HG02852 (cell line): ENCODE results near the gene NRROS.
"Not testable (repeated sequence)": the region's sequence is repeated elsewhere in the genome, so short reads cannot be mapped to it uniquely, and the experiment has no call there.

ENCODE experiments used
- ATAC-seq: cut with Tn5 transposase; IDR thresholded peaks from one replicate; pipeline ENCODE4 v1.9.1; 2021; ENCODE audit warnings: mild to moderate bottlenecking, moderate library complexity; ENCODE audit not compliant: unreplicated experiment

The NRROS gene

GRCh38 chr3:196624067-196624790, 15.3 kb upstream of the NRROS start:
- peak; percentile 65 for ATAC-seq

GRCh38 chr3:196624907-196625306, 14.6 kb upstream of the NRROS start:
- no peak for ATAC-seq

DNA sequence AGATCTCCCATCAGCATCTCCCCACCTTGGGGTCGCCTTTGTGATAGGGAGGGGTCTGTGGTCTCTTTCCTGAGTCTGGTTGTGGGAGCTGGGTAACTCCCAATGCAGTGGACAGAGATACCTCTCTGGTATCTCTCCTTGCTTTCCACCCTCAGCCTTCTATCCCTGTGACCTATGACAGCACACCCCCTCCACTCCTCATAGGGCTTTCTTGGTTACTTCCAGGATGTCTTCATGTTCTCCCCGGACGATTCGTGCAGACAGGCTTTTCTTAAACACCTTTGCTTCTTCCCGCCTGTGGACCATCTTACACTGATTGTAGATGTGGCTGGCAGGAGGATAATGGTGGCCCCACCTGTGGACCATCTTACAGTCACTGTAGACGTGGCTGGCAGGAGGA, 14.2 kb upstream of the NRROS start:
- no peak for ATAC-seq

- ATAC-seq, result no peak
Measured at GRCh38 chr3:196627918-196628231, 11.6 kb upstream of the NRROS start.

DNA sequence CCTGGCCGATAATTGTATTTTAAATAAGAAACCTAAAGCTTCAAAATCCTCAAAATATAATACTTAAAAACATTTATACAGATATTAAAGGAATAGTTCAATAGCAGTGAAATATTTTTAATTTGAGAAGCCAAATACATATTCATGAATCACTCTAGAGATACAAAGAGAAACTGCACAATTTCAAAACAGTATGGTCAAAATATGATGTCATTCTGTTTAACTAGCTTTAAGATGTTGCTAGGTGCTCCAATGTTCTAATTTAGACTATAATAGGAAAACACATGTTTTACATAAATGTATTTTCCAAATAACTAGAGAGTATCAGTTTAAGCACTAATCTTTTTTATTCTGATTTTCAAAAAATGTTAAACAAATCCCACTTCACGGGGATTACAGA, 10.3 kb upstream of the NRROS start:
- no peak for ATAC-seq

- ATAC-seq, result no peak
Measured at GRCh38 chr3:196631682-196632045, 7.8 kb upstream of the NRROS start.

DNA sequence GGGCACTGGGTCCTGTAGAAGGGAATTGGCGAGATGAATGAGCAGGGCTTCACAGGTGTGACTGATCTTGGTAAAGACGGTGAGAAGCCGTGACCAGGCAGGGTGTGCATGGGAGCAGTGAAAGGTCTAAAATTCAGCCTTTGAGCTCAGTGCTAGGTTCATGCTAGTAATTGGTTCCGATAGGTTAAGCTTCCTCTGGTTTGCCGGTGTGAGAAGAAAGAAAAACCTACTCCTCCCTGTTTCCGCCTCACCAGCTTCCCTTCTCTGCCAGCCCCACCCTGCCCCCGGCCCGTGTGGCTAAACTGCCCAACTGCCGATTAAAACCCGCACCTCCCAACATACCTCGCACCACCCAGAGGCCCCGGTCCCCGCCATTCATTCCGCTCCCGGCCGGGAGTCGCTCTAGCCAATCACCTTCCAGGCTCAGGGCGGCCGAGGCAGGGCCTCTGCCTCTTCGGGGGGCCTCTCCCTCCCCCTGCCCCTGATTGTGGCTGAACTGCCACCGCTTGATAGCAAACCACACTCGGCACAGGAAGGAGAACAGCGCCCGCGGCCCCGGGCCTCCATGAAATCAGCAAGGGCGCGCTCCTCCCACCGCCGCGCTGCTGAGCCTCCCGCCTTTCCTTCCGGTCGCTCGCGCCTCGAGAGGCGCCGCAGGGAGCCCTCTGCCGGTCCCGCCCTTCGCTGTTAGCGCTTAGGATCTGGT, 7.3 kb upstream of the NRROS start:
- peak; percentile 77 for ATAC-seq

- ATAC-seq, result no peak
Measured at GRCh38 chr3:196633555-196634151, 5.8 kb upstream of the NRROS start.

- ATAC-seq, result no peak
Measured at GRCh38 chr3:196634224-196634623, 5.3 kb upstream of the NRROS start.

GRCh38 chr3:196634829-196635228, 4.7 kb upstream of the NRROS start:
- ATAC-seq, result no peak

DNA sequence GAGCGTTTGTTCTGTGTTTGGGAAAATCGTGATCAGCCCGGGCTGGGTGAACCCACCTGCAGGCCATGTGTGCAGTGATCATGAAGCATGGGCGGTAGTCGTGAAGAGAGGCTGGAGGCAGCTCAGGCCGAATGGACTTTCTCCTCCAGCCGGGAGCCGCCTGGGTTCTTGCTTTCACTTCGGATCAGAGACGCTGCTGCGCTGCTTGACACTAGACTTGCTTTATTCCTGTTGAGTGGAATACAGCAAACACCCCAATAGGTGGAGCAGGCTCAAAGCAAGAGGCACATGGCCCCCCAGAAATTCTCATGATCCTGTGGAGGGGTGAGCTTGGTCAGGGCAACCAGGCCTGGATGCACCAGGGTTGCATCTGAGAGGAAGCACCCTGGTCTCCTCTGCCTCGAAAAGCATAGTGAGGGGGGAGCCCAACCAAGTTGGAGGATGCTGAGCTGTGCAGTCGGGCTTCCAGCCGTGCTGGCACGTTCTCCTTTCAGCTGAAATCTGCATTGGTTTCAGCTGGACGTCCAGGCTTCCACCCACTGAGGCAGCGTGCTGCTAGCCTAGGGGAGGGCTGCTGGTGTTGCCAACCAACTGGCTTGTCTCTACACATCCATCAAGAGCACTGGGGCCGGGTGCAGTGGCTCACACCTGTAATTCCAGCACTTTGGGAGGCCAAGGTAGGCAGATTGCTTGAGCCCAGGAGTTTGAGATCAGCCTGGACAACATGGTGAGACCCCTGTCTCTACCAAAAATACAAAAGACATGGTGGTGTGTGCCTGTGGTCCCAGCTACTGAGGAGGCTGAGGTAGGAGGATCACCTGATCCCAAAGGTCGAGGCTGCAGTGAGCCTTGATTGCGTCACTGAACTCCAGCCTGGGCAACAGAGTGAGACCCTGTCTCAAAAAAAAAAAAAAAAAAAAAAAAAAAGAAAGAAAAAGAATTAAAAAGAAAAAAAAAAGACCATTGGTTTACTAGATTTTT, 2.8 kb upstream of the NRROS start:
- ATAC-seq, result no peak

- not testable (repeated sequence) for ATAC-seq
Measured at GRCh38 chr3:196637941-196638340, 1.6 kb upstream of the NRROS start.

DNA sequence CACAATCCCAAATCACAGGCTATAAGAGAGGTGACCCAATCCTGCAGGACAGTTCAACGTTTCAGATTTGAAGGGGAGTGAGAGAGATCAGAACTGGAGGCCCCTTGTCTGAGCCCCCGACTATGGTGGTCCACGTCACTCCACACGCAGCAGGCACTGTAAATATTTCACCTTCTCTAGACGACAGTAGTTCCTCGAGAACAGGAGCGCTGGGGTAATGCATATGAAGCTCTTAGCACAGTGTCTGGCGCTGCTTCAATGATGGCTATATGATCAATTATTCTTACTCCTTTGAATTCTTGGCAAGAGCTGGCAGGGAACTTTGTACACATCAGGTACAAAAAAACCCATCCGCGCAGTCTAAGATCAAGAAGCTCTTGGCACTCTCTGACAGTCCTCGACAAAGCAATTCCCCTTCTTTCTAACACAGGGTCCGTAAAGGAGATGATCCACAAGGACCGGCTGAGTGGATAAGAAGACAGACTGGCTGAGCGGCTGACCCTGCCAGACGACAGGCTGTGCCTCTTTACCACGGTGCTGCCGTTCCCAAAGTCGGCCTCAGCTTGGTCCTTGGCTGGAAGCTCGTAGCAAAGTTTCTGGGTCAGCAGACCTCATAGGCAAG, 522 bp upstream of the NRROS start:
- no peak for ATAC-seq

DNA sequence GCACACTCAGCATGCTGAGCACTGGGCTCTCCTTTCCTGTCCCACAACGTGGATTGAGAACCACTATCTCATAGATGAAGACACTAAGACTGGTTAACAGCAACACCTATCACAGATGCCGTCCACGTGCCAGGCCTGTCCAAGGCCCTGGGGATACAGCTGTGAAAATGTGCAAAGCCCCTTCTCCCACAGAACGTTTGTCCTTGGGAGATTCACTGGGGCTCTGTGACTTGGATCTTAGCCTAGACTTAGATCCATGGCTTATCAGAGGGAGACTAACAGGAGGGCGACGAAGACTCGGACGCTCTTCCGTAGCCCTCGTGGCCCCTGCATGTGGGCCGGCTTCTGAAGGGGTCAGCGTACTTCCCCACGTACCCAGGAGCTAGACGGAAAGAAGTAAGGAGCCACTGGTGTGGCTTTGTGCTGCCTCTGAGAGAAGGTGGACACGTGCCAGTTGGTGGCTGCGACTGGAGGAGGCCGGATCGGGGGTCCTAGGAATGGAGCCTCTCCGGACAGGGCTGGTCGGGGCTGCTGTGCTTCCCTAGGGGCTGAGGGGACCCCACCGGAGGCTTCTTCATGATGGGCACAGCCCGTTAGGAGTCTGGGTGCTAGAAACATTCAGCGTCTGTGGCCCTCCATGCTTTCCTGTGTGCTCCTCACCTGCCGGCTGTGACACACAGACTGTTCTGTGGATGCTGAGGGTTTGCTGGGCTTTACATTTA, 964 bp downstream of the NRROS start:
- no peak for ATAC-seq

- no peak for ATAC-seq
Measured at GRCh38 chr3:196641333-196642054, 2.0 kb downstream of the NRROS start.

DNA sequence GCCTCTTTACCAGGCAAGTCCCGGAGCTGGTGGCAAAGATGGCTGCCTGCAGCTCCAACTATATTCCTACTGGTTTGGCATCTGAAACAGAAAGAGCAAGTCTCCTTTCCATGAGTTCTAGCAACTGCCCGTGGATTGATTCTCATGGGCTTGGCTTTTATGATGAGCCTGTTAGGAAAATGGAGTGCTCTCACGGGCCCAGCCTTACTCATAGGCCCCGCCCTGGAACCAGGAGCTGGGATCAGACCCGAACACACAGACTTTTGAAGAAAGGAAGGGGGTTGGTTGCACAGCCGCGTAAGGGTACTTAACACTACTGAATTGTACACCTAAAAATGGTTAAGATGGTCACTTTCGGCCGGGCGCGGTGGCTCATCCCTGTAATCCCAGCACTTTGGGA, 2.9 kb downstream of the NRROS start:
- no peak for ATAC-seq

- peak; percentile 67 for ATAC-seq
Measured at GRCh38 chr3:196643201-196643749, 3.8 kb downstream of the NRROS start.

- no peak for ATAC-seq
Measured at GRCh38 chr3:196643761-196644160, 4.3 kb downstream of the NRROS start.

DNA sequence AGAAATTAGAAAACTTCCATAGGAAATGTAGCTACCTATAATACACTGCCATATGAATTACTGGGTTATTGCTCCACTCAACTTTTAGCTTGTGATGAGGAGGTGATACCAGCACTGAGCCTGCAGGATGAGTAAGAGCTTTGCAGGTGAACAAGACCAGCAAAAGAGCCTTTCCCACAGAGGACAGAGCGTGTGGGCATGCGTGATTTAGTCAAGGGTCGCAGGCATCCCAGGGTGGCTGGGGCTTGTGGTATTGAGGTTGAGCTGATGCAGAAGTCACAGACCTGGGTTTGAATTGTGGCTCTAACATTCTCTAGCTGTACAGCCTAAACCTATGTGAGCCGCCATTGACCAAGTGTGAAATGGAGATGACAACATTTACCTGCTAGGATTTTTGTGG, 5.6 kb downstream of the NRROS start:
- no peak for ATAC-seq
